MG63 (cell line): ENCODE data around the gene LFNG. TPM values are rescaled to one million over a fixed set of nuclear protein-coding genes. Genes with fewer than 3 reads are reported as not detected.

Experiments used
- DNase-seq: peaks from one replicate; pipeline ENCODE4 v3.0.0-alpha.2; 2020
- H3K27me3 ChIP-seq: fragments of 250-450 bp; sonication (Bioruptor Pico); 2 replicates; pipeline ENCODE4 v1.5.1; 2020; ENCODE audit warnings: mild to moderate bottlenecking, moderate library complexity
- H3K36me3 ChIP-seq: fragments of 250-450 bp; sonication (Bioruptor Pico); 2 replicates; pipeline ENCODE4 v1.5.1; 2020; ENCODE audit warnings: mild to moderate bottlenecking, moderate library complexity
- H3K4me3 ChIP-seq: fragments of 250-450 bp; sonication (Bioruptor Pico); 2 replicates; pipeline ENCODE4 v1.5.1; 2020; ENCODE audit warnings: mild to moderate bottlenecking, moderate library complexity
- H3K9me3 ChIP-seq: fragments of 250-450 bp; sonication (Bioruptor Pico); 2 replicates; pipeline ENCODE4 v1.5.1; 2020; ENCODE audit warnings: mild to moderate bottlenecking, moderate library complexity
- total RNA-seq: library from RNA; depleted of rRNA; stranded (reverse); fragments of >200 nt; shearing (Covaris generic); gene quantifications from 2 replicates; pipeline ENCODE4 v1.2.3, GENCODE V29; 2014; ENCODE audit warnings: low replicate concordance; rRNA removed

The LFNG gene, protein sequence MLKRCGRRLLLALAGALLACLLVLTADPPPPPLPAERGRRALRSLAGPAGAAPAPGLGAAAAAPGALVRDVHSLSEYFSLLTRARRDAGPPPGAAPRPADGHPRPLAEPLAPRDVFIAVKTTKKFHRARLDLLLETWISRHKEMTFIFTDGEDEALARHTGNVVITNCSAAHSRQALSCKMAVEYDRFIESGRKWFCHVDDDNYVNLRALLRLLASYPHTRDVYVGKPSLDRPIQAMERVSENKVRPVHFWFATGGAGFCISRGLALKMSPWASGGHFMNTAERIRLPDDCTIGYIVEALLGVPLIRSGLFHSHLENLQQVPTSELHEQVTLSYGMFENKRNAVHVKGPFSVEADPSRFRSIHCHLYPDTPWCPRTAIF
- total RNA-seq, result 2.9 and 6.0 TPM in 2 replicates

DNA sequence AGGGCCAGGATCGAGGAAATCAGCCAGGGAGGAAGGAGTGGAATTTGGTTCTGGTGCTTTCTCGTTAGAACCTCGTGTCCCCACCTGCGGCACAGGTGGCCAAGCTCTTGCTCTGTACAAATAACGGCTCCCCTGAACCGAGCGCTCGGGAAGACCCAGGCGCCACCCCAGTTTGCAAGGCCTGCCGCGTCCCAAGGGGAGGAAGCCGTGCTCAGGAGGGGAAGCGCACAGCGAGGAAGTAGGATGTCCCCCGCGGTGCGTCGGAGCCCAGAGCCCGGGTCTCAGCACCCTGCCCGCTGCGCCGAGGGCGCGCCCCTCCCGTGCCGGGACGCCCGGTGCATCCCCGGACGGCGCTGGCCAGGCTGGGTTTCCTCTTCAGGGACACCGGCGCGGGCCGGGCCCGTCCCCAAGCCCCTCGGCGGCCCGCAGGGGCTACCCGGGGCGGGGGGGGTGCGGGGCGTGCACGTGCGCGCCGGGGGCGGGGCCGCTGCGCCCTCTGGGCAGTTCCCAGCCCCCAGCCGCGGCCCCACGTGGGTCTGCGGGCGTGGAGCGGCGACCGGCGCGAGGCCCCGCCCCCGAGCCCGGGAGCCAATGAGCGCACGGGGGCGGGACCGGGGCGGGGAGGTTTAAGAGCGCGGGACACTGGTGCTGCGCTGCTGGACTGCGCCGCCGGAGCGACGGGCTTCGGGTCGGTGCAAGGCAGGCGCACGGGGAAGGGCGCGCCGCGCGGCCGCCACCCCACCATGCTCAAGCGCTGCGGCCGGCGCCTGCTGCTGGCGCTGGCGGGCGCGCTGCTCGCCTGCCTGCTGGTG, at the start of gene LFNG:
LFNG (plus strand) TSS at position 656 of the 812 bp plus-strand sequence; CDS start at position 744, 88 bp downstream.
- peak; percentile 81 for DNase-seq
- Histone ChIP-seq H3K4me3 (peak within 1 kb of the TSS; percentile 41), H3K36me3 (no peaks in the 10 kb centered on the region), H3K27me3 (no peaks in the 10 kb centered on the region), H3K9me3 (no peaks in the 10 kb centered on the region)

DNA sequence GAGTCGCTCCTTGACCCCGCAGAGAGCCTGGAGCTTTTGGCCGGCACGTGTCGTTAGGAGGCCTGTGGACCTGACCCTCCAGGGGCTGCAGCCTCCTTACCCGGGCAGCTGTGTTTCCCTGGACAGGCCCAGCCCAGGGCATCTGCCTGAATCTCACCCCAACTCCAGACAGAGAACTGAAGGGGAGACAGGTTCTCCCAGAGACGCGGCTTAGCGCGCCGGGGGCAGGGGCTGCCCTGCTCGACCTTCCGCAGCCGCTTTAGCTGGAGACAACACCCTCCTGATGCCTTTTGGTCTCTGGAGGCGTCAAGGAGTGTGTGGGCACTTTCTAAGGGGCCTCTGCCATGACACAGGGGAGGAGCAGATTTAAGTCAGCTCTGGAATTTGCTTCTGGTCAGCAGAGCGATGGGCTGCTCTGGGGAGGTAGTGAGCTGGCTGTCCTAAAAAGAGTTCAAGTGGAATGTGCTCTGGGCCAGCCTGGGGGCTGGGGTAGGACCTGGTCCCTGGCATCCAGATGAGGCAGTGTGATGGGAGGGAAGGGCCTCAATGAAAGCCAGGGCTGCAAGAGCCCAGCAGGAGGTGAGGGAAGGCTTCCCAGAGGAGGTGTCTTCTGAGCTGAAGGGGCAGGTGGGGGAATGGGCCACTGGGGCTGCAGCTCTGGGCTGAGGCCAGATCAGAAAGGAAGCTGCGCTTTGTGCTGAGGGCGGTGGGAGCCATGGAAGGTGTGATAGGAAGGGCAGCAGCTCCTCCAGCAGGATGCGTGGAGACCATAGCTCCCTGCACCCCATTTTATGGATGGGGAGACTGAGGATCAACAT, 49.2 kb upstream of the LFNG start:
- no peaks in the 10 kb centered on the region for H3K27me3 ChIP-seq
- DNase-seq, result no peak

GRCh38 chr7:2471022-2471329, 48.6 kb upstream of the LFNG start:
- H3K36me3 ChIP-seq, result no peaks in the 10 kb centered on the region
- no peak overlapping the region for H3K4me3 ChIP-seq
- no peaks in the 10 kb centered on the region for H3K9me3 ChIP-seq
- no peaks in the 10 kb centered on the region for H3K27me3 ChIP-seq
- DNase-seq, result peak; percentile 49

More for the DNA sequence above, 49.2 kb upstream of the LFNG start:
- H3K36me3 ChIP-seq, result no peaks in the 10 kb centered on the region
- no peak overlapping the region for H3K4me3 ChIP-seq
- no peaks in the 10 kb centered on the region for H3K9me3 ChIP-seq

DNA sequence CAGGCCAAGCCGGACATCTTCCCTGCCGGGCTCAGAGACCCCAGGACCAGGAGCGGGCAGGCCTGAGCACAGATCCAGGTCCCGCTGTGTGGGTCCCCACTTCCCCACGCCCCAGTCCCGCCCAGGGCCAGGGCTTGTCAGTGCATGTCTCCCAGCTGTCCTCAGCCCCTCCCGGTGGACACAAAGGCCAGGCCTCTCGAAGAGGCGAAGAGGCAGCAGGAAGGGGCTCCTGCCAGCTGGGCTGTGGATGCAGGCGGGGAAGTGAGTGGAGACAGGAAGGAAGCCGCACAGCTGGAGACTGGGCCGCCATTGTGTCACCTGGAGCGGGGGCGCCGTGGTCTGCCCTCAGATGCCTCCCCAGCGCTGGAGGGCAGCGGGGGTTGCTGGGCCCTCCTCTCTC, 48.2 kb upstream of the LFNG start:
- H3K27me3 ChIP-seq, result no peaks in the 10 kb centered on the region
- peak; percentile 26 for DNase-seq
- H3K4me3 ChIP-seq, result no peak overlapping the region
- H3K9me3 ChIP-seq, result no peaks in the 10 kb centered on the region
- H3K36me3 ChIP-seq, result no peaks in the 10 kb centered on the region

DNA sequence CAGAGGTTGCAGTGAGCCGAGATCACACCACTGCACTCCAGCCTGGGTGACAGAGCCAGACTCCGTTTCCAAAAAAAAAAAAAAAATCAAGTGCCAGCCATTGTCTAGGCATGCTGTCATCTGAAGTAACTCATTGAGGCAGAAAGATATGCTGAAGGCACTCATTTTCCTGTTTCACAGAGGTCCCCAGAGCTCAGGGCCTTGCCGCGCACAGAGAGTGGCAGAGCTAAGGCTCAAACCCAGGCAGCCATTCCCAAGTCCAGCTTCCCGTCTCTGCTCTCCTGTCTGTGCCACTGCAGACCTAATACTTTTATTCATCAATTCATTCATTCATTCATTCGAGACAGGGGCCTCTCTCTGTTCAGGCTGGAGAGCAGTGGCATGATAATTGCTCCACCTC, 46.8 kb upstream of the LFNG start:
- Histone ChIP-seq H3K36me3 (no peaks in the 10 kb centered on the region), H3K9me3 (no peaks in the 10 kb centered on the region), H3K4me3 (no peak overlapping the region), H3K27me3 (no peaks in the 10 kb centered on the region)
- DNase-seq, result no peak

GRCh38 chr7:2473496-2474180, 45.9 kb upstream of the LFNG start:
- H3K9me3 ChIP-seq, result no peaks in the 10 kb centered on the region
- no peaks in the 10 kb centered on the region for H3K27me3 ChIP-seq
- no peak for DNase-seq

GRCh38 chr7:2474224-2474623, 45.4 kb upstream of the LFNG start:
- Histone ChIP-seq H3K27me3 (no peaks in the 10 kb centered on the region), H3K4me3 (no peak overlapping the region), H3K36me3 (no peaks in the 10 kb centered on the region), H3K9me3 (no peaks in the 10 kb centered on the region)
- DNase-seq, result no peak

More at GRCh38 chr7:2473496-2474180, 45.9 kb upstream of the LFNG start:
- H3K4me3 ChIP-seq, result no peak overlapping the region
- no peaks in the 10 kb centered on the region for H3K36me3 ChIP-seq

- H3K9me3 ChIP-seq, result no peaks in the 10 kb centered on the region
- H3K36me3 ChIP-seq, result no peaks in the 10 kb centered on the region
- DNase-seq, result no peak
- H3K27me3 ChIP-seq, result no peaks in the 10 kb centered on the region
- H3K4me3 ChIP-seq, result no peak overlapping the region
These were observed 44.5 kb upstream of the LFNG start for GRCh38 chr7:2474813-2475677.

GRCh38 chr7:2475678-2476015, 43.9 kb upstream of the LFNG start:
- Histone ChIP-seq H3K4me3 (no peak overlapping the region), H3K36me3 (no peaks in the 10 kb centered on the region), H3K27me3 (no peaks in the 10 kb centered on the region), H3K9me3 (no peaks in the 10 kb centered on the region)
- no peak for DNase-seq

DNA sequence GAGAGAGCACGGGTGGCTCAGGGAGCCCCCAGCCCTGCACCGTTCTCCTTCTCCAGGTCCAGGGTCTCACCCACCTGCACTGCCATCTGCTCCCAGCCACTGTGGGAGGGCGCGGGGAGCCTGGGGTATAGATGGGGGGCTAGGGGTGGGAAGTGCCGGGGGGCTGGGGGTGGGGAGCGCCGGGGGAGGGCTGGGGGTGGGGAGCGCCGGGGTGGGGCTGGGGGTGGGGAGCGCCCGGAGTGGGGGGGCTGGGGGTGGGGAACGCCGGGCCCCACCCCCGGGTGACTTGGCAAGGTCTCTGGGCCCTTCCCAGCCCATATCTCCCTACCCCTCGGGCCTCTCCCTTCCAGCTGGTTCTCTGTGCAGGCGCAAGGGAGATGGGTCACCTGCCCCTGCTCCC, 43.3 kb upstream of the LFNG start, which contains the start of gene GRIFIN:
GRIFIN (minus strand) TSS at position 101 of the 400 bp plus-strand sequence; CDS start at position 86, 15 bp downstream.
- Histone ChIP-seq H3K36me3 (no peaks in the 10 kb centered on the region), H3K4me3 (no peak within 1 kb of the TSS)
- DNase-seq, result no peak

DNA sequence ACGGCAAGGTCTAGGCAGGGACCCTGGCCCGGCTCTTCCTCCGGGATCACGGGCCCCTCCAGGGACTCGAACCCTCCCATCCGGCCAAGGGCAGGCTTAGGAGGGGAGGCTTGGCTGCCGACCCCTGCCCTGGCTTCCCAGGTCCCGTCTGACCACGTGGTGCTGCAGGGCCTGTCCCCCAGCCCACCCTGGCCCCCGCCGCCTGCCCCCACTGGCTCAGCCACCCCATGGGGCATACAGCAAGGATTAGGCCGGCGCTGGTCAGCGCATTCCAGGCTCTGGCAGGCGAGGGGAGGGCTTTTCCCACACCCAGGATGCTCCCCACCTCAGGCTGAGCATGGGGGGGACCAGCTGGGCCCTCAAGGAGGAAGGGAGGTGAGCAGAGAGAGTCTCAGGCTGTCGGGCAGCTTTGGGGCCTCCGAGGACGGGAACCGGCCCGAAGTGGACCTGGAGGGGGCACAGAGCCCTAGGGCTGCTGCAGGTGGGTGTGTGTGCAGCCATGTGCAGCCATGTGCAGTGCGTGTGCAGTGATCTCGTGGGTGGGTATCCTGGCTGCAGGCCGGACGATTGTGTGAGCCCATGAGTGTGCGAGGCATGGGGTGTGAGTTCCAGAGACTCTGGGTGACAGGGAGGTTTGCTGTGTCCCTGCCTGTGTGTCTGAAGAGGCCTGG, 42.7 kb upstream of the LFNG start:
- no peak for DNase-seq
- no peaks in the 10 kb centered on the region for H3K9me3 ChIP-seq
- H3K4me3 ChIP-seq, result no peak overlapping the region
- H3K27me3 ChIP-seq, result no peaks in the 10 kb centered on the region
- H3K36me3 ChIP-seq, result no peaks in the 10 kb centered on the region

More for the DNA sequence above, 43.3 kb upstream of the LFNG start, which contains the start of gene GRIFIN:
- H3K9me3 ChIP-seq, result no peaks in the 10 kb centered on the region
- no peaks in the 10 kb centered on the region for H3K27me3 ChIP-seq

DNA sequence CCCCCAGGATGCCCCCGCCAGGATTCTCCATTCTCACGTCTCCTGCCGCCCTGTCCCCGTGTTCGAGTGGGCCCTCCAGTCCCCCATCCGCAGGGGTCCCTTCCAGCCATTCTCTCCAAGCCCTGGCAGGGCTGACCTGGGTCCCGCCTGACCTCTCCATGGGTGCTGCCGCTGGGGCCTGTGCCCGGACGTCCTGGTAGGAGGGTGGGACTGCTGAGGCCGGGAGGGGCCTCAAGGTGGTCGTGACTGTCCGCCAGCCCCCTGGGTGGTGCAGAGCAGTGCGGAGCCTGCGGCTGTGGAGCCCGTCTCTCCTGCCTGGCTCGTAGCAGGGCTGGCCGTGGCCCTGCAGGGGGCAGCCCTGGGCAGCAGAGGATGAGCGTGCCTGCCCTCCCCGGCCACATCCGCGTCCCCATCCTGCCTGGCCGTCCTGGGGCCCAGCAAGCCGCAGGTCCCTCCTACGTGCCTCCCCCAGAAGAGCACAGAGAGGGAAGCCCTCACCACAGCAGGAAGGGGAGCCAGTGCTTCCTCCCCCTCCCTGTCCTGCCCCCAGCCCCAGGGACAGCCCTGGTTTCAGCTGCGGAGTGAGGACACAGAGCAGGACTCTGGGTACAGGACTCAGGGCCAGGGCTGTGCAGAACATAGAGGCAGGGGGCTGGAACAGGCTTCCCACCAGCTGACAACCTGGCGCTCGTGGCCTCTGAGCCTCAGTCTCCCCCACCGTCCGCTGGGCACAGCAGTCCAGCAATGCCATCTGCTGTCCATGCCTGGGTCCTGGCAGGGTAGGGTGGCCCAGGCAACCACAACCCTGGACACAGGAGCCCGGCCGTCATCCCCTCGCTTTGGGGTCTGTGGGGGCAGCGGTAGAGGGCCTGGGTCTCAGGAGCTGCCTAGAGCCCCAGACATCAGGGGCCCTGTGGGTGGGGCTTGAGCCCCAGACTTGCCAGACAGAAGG, 41.9 kb upstream of the LFNG start:
- H3K27me3 ChIP-seq, result no peaks in the 10 kb centered on the region
- DNase-seq, result peak; percentile 39
- no peaks in the 10 kb centered on the region for H3K36me3 ChIP-seq
- H3K9me3 ChIP-seq, result peaks cover under 1% of the 10 kb centered on the region; the same call in 1 of the 2 replicates
- no peak overlapping the region for H3K4me3 ChIP-seq

DNA sequence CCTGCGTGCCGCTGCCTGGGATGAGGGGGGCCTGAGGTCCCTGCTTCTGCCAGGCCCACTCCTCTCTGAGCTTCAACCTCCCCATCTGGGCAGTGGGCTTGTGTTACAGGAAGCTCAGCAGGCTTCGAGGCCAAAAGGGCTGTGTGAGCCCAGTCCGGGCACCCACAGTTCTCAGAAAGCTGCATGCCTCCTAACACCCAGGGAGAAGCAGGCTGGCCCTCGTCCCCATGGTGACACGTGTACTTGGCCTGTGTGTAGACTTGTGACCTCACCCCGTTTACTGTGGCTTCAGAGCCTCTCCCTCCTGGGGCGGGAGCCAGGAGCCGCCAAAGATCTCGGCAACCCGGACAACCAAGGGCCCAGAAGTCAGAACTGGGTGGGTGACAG, 41.2 kb upstream of the LFNG start:
- Histone ChIP-seq H3K9me3 (peaks cover 6% of the 10 kb centered on the region; the same call in 1 of the 2 replicates), H3K27me3 (no peaks in the 10 kb centered on the region), H3K36me3 (no peaks in the 10 kb centered on the region), H3K4me3 (no peak overlapping the region)
- peak; percentile 88 for DNase-seq

- peak; percentile 56 for DNase-seq
- Histone ChIP-seq H3K36me3 (no peaks in the 10 kb centered on the region), H3K4me3 (no peak overlapping the region), H3K27me3 (no peaks in the 10 kb centered on the region), H3K9me3 (peaks cover 6% of the 10 kb centered on the region; the same call in 1 of the 2 replicates)
These were observed 40.8 kb upstream of the LFNG start for GRCh38 chr7:2478800-2479199.
